ENCODE measurements around the gene EMX2. TPM values are rescaled to one million over a fixed set of nuclear protein-coding genes. Genes with fewer than 3 reads are reported as not detected.

Gene EMX2
- total and polyA plus RNA-seq, 2 of the 13 experiments (the other 11 are each of a cell fraction or from before 2014, with no cell fraction given), result not detected

- Histone ChIP-seq H3K4me1 (ENCODE audit: insufficient read depth, low read length) (no peaks in the 10 kb centered on the region), H3K79me2 (ENCODE audit: insufficient read depth, low read length) (no peaks in the 10 kb centered on the region), H3K27ac (ENCODE audit: extremely low read length, insufficient read depth, low read length) (no peak overlapping the region), H3K27me3 (ENCODE audit: control insufficient read depth in 1 of 2, insufficient read depth in 2 of 2, low read length in 2 of 2) (peaks cover 0 to 16% of the 10 kb centered on the region in 2 experiments; a peak in 2 of 5 replicates), H2AFZ (ENCODE audit: low read length) (no peak overlapping the region), H3K9me3 (ENCODE audit: low read length) (no peaks in the 10 kb centered on the region), H3K9ac (ENCODE audit: insufficient read depth, low read depth, low read length) (no peak overlapping the region), H3K4me3 (replicated peaks in 1 of 3; ENCODE audit: insufficient read depth in 1 of 3, low read depth in 2 of 3, low read length in 3 of 3) (no peak overlapping the region), H4K20me1 (ENCODE audit: insufficient read depth, low read length) (no peaks in the 10 kb centered on the region), H3K36me3 (replicated peaks in 1 of 2; ENCODE audit: control insufficient read depth in 1 of 2, insufficient read depth in 2 of 2, low read length in 2 of 2) (no peaks in the 10 kb centered on the region), H3K4me2 (ENCODE audit: low read depth, low read length) (no peak overlapping the region)
- ChIA-PET CTCF (ENCODE audit: low intra/inter-chr PET ratio, low total read pairs) (no interaction called here), POLR2A (no interaction called here)
- WGBS (ENCODE audit: low lambda C conversion rate), result 0% methylated on average over 3 of the region's 3 CpGs
- no TSS peak for BruUV-seq (replicated peaks)
- FAIRE-seq (no peak), ATAC-seq (no peak), DNase-seq (ENCODE audit: low spot score) (no peak)
- in situ Hi-C loops (cut with HindIII; ENCODE audit: extremely low pct_ligation_motif_present, low pct_unique_long_range_greater_than_20kb) (no loop called here), intact Hi-C loops (cut with micrococcal nuclease; ENCODE audit: unreplicated experiment) (no loop called here)
- TF ChIP-seq E2F5 (CRISPR knock-in tag; conservative IDR thresholded peaks at IDR 0.05) (no peak), ZNF580 (CRISPR knock-in tag; IDR thresholded peaks at IDR 0.05; ENCODE audit: borderline replicate concordance, low read depth) (no peak), HMG20A (CRISPR knock-in tag; IDR thresholded peaks at IDR 0.05; ENCODE audit: borderline replicate concordance) (no peak), SP140L (CRISPR knock-in tag; IDR thresholded peaks at IDR 0.05; ENCODE audit: borderline replicate concordance) (no peak), TFDP1 (CRISPR knock-in tag; IDR thresholded peaks at IDR 0.05; ENCODE audit: borderline replicate concordance) (no peak), ZNF263 (CRISPR knock-in tag; IDR thresholded peaks at IDR 0.05) (no peak), ZNF607 (CRISPR knock-in tag; IDR thresholded peaks at IDR 0.05; ENCODE audit: borderline replicate concordance) (no peak), PRDM10 (CRISPR knock-in tag; IDR thresholded peaks at IDR 0.05; ENCODE audit: low read depth) (no peak), ZNF772 (CRISPR knock-in tag; IDR thresholded peaks at IDR 0.05) (no peak), KAT8 (CRISPR knock-in tag; IDR thresholded peaks at IDR 0.05) (no peak), ZNF275 (CRISPR knock-in tag; IDR thresholded peaks at IDR 0.05; ENCODE audit: borderline replicate concordance) (no peak), NPAS2 (CRISPR knock-in tag; IDR thresholded peaks at IDR 0.05; ENCODE audit: borderline replicate concordance) (no peak), HINFP (CRISPR knock-in tag; IDR thresholded peaks at IDR 0.05; ENCODE audit: low read depth) (no peak), ZZZ3 (CRISPR knock-in tag; IDR thresholded peaks at IDR 0.05; ENCODE audit: borderline replicate concordance) (no peak)
Observed at GRCh38 chr10:117578490-117578889, 35.9 kb downstream of the EMX2 start.
